Caco-2 (cell line): Measurements from ENCODE around the gene NDUFB3. TPM values are rescaled to one million over a fixed set of nuclear protein-coding genes. Genes with fewer than 3 reads are reported as not detected.
"Not testable (repeated sequence)": the region's sequence is repeated elsewhere in the genome, so short reads cannot be mapped to it uniquely, and the experiment has no call there.

Experiments used
- BruUV-seq: library from RNA; stranded (reverse); fragments of 400-500 nt; replicated peaks from 2 replicates; lab custom pipeline; 2021; lab: Mats Ljungman, UMichigan
- CTCF ChIA-PET: fragments of 300-600 bp; sonication (Branson Sonifier 250); formaldehyde crosslinking; loops from one replicate; lab custom pipeline; 2022; ENCODE audit warnings: antibody characterized with exemption; lab: Charles Lee
- POLR2A ChIA-PET: fragments of 300-600 bp; sonication (Branson Sonifier 250); formaldehyde crosslinking; loops from one replicate; lab custom pipeline; 2022; ENCODE audit warnings: antibody characterized with exemption; lab: Charles Lee
- DNase-seq, 2 experiments: peaks; one replicate each; pipeline versions ENCODE4 v3.0.0 to v3.0.0-alpha.2; 2020 to 2022
- H3K27me3 ChIP-seq: replicated peaks from 2 replicates; pipeline ENCODE4 v1.6.0; 2011; ENCODE audit warnings: low read length; ENCODE audit not compliant: control insufficient read depth, insufficient read depth
- H3K36me3 ChIP-seq: 2 replicates; pipeline ENCODE4 v1.5.1; 2011; ENCODE audit warnings: low read length; ENCODE audit not compliant: control insufficient read depth, insufficient read depth
- H3K4me1 ChIP-seq: fragments of 250-450 bp; sonication (Bioruptor Pico); 2 replicates; pipeline ENCODE4 v1.5.1; 2020; ENCODE audit warnings: mild to moderate bottlenecking
- H3K4me3 ChIP-seq: 2 replicates; pipeline ENCODE4 v1.5.1; 2011; ENCODE audit warnings: low read depth, mild to moderate bottlenecking, control low read depth, low read length
- H3K9me3 ChIP-seq: fragments of 250-450 bp; sonication (Bioruptor Pico); 2 replicates; pipeline ENCODE4 v1.5.1; 2020; ENCODE audit warnings: mild to moderate bottlenecking, moderate library complexity
- H3K27ac Mint-ChIP-seq: one replicate; pipeline ENCODE4 v1.8.0; 2022; ENCODE audit warnings: mixed read lengths; ENCODE audit not compliant: unreplicated experiment
- H3K27me3 Mint-ChIP-seq: one replicate; pipeline ENCODE4 v1.8.0; 2022; ENCODE audit warnings: mixed read lengths; ENCODE audit not compliant: insufficient read depth, unreplicated experiment
- H3K36me3 Mint-ChIP-seq: one replicate; pipeline ENCODE4 v1.8.0; 2022; ENCODE audit warnings: mild to moderate bottlenecking, mixed read lengths; ENCODE audit not compliant: insufficient read depth, unreplicated experiment
- H3K4me1 Mint-ChIP-seq: one replicate; pipeline ENCODE4 v1.8.0; 2022; ENCODE audit warnings: low read depth, mixed read lengths; ENCODE audit not compliant: unreplicated experiment
- H3K4me3 Mint-ChIP-seq: one replicate; pipeline ENCODE4 v1.8.0; 2022; ENCODE audit warnings: mild to moderate bottlenecking, moderate library complexity, mixed read lengths; ENCODE audit not compliant: unreplicated experiment
- H3K9me3 Mint-ChIP-seq: one replicate; pipeline ENCODE4 v1.8.0; 2022; ENCODE audit warnings: mixed read lengths; ENCODE audit not compliant: unreplicated experiment
- intact Hi-C: fragments of 100-400 bp; cut with micrococcal nuclease; formaldehyde crosslinking; loops from one replicate; pipeline ENCODE4 v1.10.0; 2022; ENCODE audit not compliant: unreplicated experiment
- total RNA-seq: library from RNA; stranded (reverse); gene quantifications from 2 replicates; pipeline ENCODE4 v1.2.3, GENCODE V29; 2022
- TF ChIP-seq, protein P1 (sequence below), 2 experiments: fragments of 200-600 bp in 1 of 2; IDR thresholded peaks; 1 replicate in 1 of 2; 2 replicates in 1 of 2; pipeline versions ENCODE4 v1.5.1 to v1.8.0; 2011 to 2022; ENCODE audit warnings: antibody characterized with exemption in 1 of 2, control low read depth in 1 of 2, inconsistent platforms in 1 of 2, low read depth in 1 of 2, low read length in 1 of 2, mild to moderate bottlenecking in 1 of 2, moderate library complexity in 1 of 2; ENCODE audit not compliant: insufficient read depth in 1 of 2, severe bottlenecking in 1 of 2, unreplicated experiment in 1 of 2

The NDUFB3 gene
- total RNA-seq, 1 experiment from 2014 or later, result 117 TPM

DNA sequence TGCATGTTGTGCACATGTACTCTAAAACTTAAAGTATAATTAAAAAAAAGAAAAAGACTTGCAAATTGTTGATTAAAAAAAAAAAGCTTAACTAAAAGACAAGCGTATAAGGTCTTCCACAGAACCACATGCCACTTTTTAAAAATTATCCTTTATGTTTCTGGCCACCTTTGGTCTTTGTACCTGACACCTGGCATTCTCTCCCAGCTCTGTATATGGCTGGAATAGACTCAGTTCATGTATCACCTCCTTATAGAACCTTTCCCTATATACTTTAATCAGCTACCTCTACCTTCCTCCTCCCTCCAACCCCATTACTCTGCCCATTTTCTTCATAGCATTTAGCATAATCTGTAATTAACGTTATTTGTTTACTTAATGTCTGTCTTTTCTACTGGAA is 32.9 kb upstream of the NDUFB3 start:
- no peak overlapping the region for H3K27ac Mint-ChIP-seq
- H3K36me3 ChIP-seq, result no peaks in the 10 kb centered on the region
- CTCF ChIA-PET, result no interaction called here
- H3K4me3 ChIP-seq, result no peak overlapping the region
- no peak for DNase-seq
- H3K36me3 Mint-ChIP-seq, result peaks cover 12% of the 10 kb centered on the region
- no peaks in the 10 kb centered on the region for H3K27me3 ChIP-seq
- intact Hi-C loops, result no loop called here
- no peak overlapping the region for H3K4me3 Mint-ChIP-seq
- peaks cover 8% of the 10 kb centered on the region for H3K4me1 Mint-ChIP-seq
- BruUV-seq, result no TSS peak
- peaks cover 2% of the 10 kb centered on the region; the same call in 1 of the 2 replicates for H3K9me3 ChIP-seq
- H3K4me1 ChIP-seq, result peaks cover 9% of the 10 kb centered on the region; the same call in 1 of the 2 replicates
- no peaks in the 10 kb centered on the region for H3K27me3 Mint-ChIP-seq
- no peaks in the 10 kb centered on the region for H3K9me3 Mint-ChIP-seq
- POLR2A ChIA-PET, result no interaction called here
- TF ChIP-seq, protein P1, sequence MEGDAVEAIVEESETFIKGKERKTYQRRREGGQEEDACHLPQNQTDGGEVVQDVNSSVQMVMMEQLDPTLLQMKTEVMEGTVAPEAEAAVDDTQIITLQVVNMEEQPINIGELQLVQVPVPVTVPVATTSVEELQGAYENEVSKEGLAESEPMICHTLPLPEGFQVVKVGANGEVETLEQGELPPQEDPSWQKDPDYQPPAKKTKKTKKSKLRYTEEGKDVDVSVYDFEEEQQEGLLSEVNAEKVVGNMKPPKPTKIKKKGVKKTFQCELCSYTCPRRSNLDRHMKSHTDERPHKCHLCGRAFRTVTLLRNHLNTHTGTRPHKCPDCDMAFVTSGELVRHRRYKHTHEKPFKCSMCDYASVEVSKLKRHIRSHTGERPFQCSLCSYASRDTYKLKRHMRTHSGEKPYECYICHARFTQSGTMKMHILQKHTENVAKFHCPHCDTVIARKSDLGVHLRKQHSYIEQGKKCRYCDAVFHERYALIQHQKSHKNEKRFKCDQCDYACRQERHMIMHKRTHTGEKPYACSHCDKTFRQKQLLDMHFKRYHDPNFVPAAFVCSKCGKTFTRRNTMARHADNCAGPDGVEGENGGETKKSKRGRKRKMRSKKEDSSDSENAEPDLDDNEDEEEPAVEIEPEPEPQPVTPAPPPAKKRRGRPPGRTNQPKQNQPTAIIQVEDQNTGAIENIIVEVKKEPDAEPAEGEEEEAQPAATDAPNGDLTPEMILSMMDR (IDR thresholded peaks at IDR 0.05; ENCODE audit: insufficient read depth in 1 of 2, low read depth in 1 of 2, low read length in 1 of 2, severe bottlenecking in 1 of 2, unreplicated experiment in 1 of 2), result no peak

- Mint-ChIP-seq H3K36me3 (peaks cover 9% of the 10 kb centered on the region), H3K4me1 (peaks cover 8% of the 10 kb centered on the region), H3K9me3 (no peaks in the 10 kb centered on the region), H3K27me3 (no peaks in the 10 kb centered on the region), H3K27ac (no peak overlapping the region), H3K4me3 (no peak overlapping the region)
- intact Hi-C loops, result loop anchor here (5.0 kb wide), 1 partner anchor 34 kb away; no protein-coding TSS in a partner anchor
- no peak for DNase-seq
- Histone ChIP-seq H3K36me3 (no peaks in the 10 kb centered on the region), H3K4me3 (no peak overlapping the region), H3K9me3 (no peaks in the 10 kb centered on the region), H3K27me3 (no peaks in the 10 kb centered on the region), H3K4me1 (peaks cover 9% of the 10 kb centered on the region; the same call in 1 of the 2 replicates)
- no TSS peak for BruUV-seq
- ChIA-PET POLR2A (no interaction called here), CTCF (interaction anchor here (0.6 to 0.8 kb wide), 2 partner anchors 60 to 77 kb away, joined by 3 to 4 read pairs; partner anchors contain the start of gene ORC2)
- TF ChIP-seq, protein P1 (IDR thresholded peaks at IDR 0.05; ENCODE audit: insufficient read depth in 1 of 2, low read depth in 1 of 2, low read length in 1 of 2, severe bottlenecking in 1 of 2, unreplicated experiment in 1 of 2), result no peak
These were observed 30.8 kb upstream of the NDUFB3 start for GRCh38 chr2:201040867-201041628.

DNA sequence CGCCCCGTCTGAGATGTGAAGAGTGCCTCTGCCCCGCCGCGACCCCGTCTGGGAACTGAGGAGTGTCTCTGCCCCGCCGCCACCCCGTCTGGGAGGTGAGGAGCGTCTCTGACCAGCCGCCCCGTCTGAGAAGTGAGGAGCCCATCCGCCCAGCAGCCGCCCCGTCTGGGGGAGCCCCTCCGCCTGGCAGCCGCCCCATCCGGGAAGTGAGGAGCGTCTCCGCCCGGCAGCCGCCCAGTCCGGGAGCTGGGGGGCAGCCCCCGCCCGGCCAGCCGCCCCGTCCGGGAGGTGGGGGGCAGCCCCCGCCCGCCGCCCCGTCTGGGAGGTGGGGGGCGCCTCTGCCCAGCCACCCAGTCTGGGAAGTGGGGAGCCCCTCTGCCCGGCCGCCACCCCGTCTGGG is 29.4 kb upstream of the NDUFB3 start:
- H3K27me3 ChIP-seq, H3K4me1 ChIP-seq, DNase-seq, H3K4me3 Mint-ChIP-seq, H3K36me3 ChIP-seq, H3K9me3 ChIP-seq, POLR2A ChIA-PET, CTCF ChIA-PET, H3K4me3 ChIP-seq, BruUV-seq, H3K9me3 Mint-ChIP-seq, H3K4me1 Mint-ChIP-seq, H3K27me3 Mint-ChIP-seq, H3K36me3 Mint-ChIP-seq, H3K27ac Mint-ChIP-seq: not testable (repeated sequence)
- intact Hi-C loops, result loop anchor here (5.0 kb wide), 1 partner anchor 35 kb away; no protein-coding TSS in a partner anchor

DNA sequence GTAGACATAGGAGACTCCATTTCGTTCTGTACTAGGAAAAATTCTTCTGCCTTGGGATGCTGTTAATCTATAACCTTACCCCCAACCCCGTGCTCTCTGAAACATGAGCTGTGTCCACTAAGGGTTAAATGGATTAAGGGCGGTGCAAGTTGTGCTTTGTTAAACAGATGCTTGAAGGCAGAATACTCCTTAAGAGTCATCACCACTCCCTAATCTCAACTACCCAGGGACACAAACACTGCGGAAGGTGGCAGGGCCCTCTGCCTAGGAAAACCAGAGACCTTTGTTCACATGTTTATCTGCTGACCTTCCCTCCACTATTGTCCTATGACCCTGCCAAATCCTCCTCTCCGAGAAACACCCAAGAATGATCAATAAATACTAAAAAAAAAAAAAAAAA is 28.8 kb upstream of the NDUFB3 start:
- DNase-seq, H3K4me3 ChIP-seq, H3K27me3 Mint-ChIP-seq, CTCF ChIA-PET, H3K4me1 Mint-ChIP-seq, H3K27me3 ChIP-seq, POLR2A ChIA-PET, H3K36me3 ChIP-seq, H3K36me3 Mint-ChIP-seq, BruUV-seq, H3K9me3 Mint-ChIP-seq, H3K4me3 Mint-ChIP-seq, H3K4me1 ChIP-seq, H3K9me3 ChIP-seq, H3K27ac Mint-ChIP-seq: not testable (repeated sequence)
- intact Hi-C loops, result loop anchor here (5.0 kb wide), 1 partner anchor 36 kb away; no protein-coding TSS in a partner anchor
